HG03066 (cell line): ENCODE results near the gene NUMA1.

ENCODE experiments used
- ATAC-seq: cut with Tn5 transposase; IDR thresholded peaks from one replicate; pipeline ENCODE4 v1.9.1; 2021; ENCODE audit warnings: low read depth; ENCODE audit not compliant: unreplicated experiment

Gene NUMA1

GRCh38 chr11:72023335-72023734 is 57.0 kb downstream of the NUMA1 start:
- ATAC-seq, result no peak

GRCh38 chr11:72018171-72018570 is 62.2 kb downstream of the NUMA1 start:
- no peak for ATAC-seq

GRCh38 chr11:72015511-72016061 is 64.8 kb downstream of the NUMA1 start:
- ATAC-seq, result no peak

DNA sequence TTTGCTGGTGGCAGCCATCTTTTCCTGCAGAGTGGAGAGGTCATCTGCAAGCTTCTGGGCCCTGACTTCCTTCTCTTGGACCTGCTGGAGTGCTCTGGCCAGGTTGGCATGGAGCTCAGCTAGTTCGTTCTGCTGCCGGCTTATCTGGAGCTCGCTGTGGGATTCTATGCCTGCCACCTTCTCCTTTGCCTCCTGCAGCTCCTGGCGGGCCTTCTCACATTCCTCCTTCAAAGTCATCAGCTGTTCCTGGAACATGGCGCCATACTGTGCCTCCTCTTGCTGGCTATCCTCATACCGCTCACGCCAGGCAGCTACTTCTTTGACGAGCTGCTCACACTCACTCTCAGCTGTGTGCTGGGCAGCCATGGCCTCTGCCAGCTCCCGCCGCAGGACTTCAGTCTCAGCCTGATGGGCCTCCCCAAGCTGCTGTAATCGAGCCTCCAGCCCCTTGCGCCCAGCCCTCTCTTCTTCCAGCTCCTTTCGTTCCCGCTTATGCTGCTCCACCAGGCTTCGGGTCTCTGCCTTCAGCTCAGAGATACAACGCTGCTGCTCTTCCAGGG is 65.5 kb downstream of the NUMA1 start:
- ATAC-seq, result no peak

DNA sequence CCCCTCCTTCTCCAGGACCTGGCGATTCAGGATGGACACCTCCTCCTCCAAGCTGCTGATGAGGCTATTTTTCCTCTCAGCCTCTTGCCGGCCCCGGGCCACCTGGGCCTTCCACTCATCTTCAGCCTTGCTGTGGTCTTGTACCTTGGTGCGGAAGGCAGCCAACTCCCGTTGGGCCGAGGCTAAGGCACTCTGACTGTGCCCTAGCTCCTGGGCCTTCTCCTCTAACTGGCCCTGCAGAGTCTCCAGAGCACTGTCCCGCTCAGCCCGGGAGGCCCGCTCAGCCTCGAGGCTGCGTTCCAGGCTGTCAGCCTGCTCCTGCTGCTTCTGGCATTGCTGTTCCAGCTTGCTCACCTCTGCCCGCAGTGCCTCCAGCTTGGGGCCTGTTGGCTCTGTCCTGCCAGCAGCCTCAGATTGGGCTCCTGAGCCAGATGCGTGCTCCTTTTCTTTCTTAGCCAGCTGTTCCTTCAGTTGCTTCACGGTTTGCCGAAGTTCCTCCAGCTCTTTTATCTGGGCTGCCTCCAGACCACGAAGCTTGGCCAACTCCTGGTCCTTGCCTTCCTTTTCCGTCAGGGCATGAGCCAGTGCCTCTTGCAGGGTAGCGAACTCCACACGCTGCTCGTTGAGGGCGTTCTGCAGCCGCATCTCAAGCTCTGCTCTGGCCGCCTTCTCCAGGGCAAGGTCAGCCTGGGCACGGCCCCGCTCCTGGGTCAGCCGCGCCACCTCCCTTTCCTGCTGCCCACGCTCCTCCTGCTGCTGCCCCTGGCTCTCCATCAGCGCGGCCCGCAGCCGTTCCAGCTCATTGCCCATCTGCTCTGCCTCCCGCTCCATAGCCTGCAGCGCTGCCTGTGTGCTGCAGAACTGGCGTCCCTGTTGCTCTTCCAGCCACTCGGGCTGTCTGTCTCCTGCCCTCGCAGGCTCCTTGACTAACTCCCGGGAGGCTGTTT is 66.3 kb downstream of the NUMA1 start:
- ATAC-seq, result no peak

GRCh38 chr11:72012897-72013721 is 67.2 kb downstream of the NUMA1 start:
- no peak for ATAC-seq

GRCh38 chr11:72012091-72012630 is 68.2 kb downstream of the NUMA1 start:
- ATAC-seq, result no peak

GRCh38 chr11:72010529-72011233 is 69.7 kb downstream of the NUMA1 start:
- ATAC-seq, result no peak

DNA sequence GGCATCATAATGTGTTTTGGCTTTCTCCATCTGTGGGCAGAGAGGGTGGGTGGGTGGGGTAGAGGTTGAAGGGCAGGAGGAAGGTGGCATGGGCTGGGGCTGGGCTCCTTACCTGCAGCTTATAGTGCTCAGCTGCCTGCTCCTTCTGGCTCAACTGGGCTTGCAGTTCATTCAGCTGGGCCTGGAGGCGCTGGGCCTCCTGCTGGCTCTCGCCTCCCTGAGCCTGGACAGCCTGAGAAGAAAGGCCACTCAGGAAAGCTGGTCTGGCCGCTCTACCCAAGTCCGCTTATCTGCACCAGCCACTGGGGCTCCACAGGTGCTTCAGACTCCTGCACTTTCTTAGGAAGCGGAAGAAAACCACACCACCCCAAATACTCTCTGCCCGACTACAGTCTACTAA is 71.2 kb downstream of the NUMA1 start:
- no peak for ATAC-seq

GRCh38 chr11:72008728-72009127 is 71.6 kb downstream of the NUMA1 start:
- ATAC-seq, result no peak

DNA sequence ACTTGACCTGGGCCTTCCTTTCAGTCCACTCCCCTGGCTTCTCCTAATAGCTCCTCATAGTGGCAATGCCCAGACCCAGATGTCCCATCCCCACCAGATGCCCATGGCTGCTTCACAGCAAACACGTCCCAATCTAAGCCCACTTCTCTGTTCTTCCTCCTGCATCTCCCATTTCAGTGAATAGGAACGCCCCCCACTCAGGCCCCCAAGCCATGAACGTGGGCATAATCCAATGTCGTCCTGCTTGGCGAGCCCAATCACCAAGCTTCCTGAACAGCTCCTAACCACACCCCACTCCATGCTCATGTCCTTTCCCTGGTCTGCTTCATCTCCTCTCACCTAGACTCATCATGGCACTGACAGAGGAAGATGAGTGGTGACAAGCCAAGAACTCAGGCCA is 72.8 kb downstream of the NUMA1 start:
- no peak for ATAC-seq

DNA sequence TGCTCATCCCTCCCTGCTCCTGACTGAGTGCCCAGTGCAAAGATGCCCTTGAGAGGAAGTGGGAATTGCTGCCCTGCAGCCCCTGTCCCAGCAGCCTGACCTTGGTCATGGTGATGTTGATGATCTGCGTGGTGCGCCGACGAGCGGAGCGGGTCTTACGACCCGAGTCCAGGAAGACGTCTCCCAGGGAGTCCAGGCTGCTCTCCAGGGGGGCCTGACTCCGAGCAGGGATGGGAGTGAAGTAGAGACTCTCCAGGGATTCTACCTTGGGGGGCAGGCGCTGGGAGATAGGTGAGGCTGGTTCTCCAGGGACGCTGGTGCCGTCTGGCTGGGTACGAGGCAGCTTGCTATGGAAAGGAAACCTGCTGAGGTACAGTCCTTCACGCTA is 73.3 kb downstream of the NUMA1 start:
- no peak for ATAC-seq

DNA sequence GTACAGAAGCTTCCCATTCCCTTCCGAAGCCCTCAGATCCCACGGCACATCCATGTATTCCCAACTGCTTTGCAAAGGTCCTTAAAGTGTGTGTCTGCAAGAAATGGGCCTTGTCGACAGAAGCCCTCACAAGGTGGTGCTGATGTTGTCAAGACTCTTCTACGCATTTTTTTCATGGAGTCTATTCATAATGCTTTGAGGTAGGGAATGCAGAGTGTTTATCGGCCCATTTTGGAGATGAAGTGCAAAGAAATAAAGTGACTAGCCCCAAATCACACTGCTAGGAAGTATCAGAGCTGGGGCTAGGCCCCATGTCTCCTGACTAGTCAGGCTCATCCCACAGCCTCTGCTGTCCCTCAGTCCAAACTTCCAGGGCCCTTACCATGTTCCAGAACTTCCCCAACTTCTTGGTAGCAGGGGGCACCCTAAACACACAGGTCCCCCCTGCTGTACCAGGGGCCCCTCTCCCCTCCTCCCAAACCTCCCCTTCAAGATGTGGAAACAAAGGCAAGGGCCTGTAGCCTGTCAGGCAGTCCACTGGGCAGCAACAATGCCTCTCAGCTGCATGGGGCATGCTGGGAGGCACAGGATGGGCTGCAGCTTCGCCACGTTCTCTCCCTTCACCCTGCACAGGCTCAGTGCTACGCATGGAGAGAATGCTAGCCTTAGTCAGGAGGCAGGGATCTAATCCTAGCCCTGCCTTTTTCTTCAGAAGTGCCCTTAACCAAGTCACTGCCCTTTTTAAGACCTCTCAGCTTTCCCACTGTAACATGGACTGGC is 73.8 kb downstream of the NUMA1 start:
- no peak for ATAC-seq

DNA sequence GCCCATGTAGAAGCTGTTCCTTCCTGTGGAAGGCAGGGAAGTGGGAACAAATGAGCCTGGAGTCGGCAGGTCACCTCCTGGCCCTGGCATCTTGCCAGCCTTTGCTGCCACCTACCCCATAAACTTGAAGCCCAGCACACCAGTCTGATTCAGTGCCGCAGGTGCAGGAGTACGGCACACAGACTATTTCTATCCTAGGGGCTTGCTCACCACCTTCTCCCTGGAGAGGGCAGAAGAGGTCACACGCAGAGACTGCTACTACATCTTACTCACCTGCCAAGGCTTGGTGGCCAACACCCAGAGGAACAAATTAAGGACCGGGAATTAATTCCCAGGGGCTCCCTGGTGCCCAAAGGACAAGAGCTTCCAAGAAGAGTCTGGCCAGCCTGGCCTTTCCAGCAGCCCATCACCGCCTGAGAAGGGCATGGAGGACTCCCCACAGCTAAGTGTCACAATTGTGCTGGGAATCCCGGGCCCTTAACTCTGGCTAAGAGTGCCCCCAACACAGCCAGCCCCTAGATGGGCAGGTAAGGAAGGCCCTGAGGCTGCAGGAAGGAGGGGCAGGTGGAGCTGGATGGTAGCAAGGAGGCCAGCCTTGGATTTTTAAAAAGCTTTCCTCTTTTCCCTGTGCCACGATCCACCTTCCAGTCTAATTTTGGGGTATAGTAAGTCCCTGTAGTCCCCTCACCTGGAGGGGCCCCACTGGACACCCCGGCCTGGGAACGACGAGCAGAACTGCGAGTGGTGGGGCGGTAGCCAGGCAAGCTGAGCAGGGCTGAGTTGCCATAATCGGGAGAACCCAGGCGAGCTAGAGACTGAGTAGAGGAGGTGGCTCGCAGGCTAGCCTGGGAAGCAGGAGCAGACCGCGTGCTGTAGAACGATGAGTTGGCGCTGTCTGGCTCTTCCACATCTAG is 74.7 kb downstream of the NUMA1 start:
- ATAC-seq, result no peak

DNA sequence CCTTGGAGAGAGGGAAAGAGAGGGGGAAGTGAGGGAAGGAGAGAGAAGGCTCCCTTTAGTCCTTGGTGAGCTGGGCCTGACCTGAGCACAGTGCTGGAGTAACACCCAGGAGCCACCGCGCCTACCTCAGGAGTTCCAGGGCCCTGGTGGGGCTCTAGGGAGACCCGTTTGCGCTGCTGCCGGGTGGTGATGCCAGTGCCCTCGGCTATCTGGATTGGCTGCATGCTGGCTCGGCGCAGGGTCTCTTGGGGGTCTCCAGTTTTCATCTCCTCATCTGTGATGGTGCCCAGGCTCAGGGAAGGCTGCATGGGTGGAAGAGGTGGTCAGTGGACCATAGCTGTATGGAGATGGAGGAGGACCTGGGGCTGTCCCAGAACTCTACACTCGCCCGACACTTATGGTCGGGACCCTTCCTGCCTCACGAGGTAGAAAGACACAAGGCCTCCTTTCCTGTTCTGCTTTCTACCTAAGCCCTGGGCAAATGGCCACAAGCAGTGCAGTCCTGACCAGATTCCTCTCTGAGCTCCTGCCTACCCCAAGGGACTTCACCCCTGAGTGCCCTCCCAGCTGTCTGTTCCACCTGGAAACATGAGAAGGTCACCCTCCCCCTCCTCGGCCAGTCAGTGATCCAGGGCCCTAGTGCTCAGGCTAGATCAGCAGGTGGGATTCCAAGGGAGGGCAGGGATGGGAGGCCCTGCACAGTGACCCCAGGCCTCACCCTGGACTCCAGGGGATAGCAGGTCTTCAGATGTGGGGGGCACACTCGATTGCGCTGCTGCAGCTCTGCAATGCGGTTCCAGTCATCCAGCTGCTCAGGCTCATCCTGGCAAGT is 75.6 kb downstream of the NUMA1 start:
- no peak for ATAC-seq

DNA sequence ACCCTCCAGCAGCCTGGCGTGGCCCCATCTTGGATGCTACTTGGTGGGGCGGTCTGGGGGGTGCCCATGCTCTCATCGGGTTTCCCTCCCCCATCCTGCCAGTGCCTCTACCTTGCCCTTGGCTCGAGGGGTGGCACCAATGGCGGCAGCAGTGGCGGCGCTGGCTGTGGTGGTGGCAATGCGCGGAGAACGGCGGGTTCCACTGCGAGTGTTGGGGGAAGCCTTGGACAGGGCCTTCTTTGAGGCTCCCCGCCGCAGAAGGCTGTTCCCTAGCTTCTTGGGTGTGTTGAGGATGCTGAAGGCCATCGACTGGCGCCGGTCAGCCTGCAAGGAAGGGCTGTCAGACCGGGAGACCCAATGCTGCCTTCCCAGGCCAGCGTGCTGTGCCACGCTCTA is 76.6 kb downstream of the NUMA1 start:
- ATAC-seq, result no peak
